ENCODE measurements around the gene COG7. TPM values are rescaled to one million over a fixed set of nuclear protein-coding genes. Genes with fewer than 3 reads are reported as not detected.

COG7 gene
- total and polyA plus RNA-seq, 7 donors = 6.7 to 14.7 (median 9.4) TPM

DNA sequence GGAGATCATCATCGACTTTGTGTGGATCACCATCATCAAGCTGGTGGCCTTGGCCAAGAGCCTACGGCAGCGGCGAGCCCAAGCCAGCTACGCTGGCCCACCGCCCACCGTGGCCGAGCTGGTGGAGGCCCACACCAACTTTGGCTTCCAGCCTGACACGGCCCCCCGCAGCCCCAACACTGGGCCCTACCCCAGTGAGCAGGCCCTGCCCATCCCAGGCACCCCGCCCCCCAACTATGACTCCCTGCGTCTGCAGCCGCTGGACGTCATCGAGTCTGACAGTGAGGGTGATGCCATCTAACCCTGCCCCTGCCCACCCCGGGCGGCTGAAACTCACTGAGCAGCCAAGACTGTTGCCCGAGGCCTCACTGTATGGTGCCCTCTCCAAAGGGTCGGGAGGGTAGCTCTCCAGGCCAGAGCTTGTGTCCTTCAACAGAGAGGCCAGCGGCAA lies 72.5 kb downstream of the COG7 start:
- TF ChIP-seq, protein P1, sequence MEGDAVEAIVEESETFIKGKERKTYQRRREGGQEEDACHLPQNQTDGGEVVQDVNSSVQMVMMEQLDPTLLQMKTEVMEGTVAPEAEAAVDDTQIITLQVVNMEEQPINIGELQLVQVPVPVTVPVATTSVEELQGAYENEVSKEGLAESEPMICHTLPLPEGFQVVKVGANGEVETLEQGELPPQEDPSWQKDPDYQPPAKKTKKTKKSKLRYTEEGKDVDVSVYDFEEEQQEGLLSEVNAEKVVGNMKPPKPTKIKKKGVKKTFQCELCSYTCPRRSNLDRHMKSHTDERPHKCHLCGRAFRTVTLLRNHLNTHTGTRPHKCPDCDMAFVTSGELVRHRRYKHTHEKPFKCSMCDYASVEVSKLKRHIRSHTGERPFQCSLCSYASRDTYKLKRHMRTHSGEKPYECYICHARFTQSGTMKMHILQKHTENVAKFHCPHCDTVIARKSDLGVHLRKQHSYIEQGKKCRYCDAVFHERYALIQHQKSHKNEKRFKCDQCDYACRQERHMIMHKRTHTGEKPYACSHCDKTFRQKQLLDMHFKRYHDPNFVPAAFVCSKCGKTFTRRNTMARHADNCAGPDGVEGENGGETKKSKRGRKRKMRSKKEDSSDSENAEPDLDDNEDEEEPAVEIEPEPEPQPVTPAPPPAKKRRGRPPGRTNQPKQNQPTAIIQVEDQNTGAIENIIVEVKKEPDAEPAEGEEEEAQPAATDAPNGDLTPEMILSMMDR (IDR thresholded peaks at IDR 0.05) = no peak
- DNase-seq (no peak), ATAC-seq (no peak)
- H3K9me3 ChIP-seq = no peaks in the 10 kb centered on the region
- no peak overlapping the region for H3K27ac ChIP-seq
- H3K27me3 ChIP-seq (ENCODE audit: insufficient read depth in 3 of 3, low read length in 2 of 3) = no peaks in the 10 kb centered on the region
- H3K4me1 ChIP-seq = no peaks in the 10 kb centered on the region
- intact Hi-C loops (cut with DNase I) = no loop called here
- 76 to 82% (median 76%) methylated on average over 14 to 20 of the region's 20 CpGs for WGBS, 3 donors
- no peak overlapping the region for H3K4me3 ChIP-seq
- H3K36me3 ChIP-seq (ENCODE audit: insufficient read depth in 1 of 2, low read depth in 1 of 2) = no peaks in the 10 kb centered on the region

DNA sequence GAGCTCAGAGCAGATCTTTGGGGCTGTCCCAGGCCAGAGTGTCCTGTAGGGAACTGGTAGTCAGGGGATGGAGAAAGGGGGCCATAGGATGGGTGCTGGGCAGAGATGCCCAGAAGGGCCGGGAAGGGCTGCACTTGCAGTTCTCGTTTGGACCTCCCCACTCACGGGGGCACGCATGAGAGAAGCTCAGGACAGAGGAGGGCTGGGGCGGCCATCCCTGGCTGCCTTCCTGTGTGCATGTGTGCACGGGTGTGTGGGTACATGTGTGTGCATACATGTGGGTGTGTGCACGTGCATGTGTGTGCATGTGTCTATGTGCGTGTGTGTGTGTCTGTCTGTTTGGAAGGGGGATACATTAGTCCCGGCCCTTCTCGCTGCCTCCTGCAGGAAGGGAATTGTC lies 73.3 kb downstream of the COG7 start:
- Histone ChIP-seq H3K4me1 (no peaks in the 10 kb centered on the region), H3K9me3 (no peaks in the 10 kb centered on the region), H3K27ac (no peak overlapping the region), H3K36me3 (ENCODE audit: insufficient read depth in 1 of 2, low read depth in 1 of 2) (no peaks in the 10 kb centered on the region), H3K4me3 (no peak overlapping the region), H3K27me3 (ENCODE audit: insufficient read depth in 3 of 3, low read length in 2 of 3) (no peaks in the 10 kb centered on the region)
- 76 to 81% (median 78%) methylated on average over 10 of the region's 10 CpGs for WGBS, 3 donors
- no peak for ATAC-seq
- TF ChIP-seq, protein P1 (IDR thresholded peaks at IDR 0.05) = no peak
- intact Hi-C loops (cut with DNase I) = no loop called here
- no peak for DNase-seq

DNA sequence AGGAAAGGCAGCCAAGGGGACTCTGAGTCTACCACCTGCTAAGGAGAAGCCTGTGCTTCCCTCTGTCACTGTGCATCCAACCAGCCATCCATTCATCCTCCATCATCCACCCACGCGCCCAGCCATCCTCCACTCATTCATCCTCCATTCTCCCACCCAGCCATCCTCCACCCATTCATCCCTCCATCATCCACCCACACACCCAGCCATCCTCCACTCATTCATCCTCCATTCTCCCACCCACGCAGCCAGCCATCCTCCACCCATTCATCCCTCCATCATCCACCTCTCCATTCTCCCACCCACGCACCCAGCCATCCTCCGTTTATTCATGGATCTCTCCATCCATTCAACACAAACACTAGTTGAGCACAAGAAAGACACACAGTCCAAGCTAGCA lies 74.1 kb downstream of the COG7 start:
- H3K4me1 ChIP-seq = no peaks in the 10 kb centered on the region
- no peaks in the 10 kb centered on the region for H3K36me3 ChIP-seq (ENCODE audit: insufficient read depth in 1 of 2, low read depth in 1 of 2)
- intact Hi-C loops (cut with DNase I) = no loop called here
- DNase-seq (no peak), ATAC-seq (no peak)
- H3K4me3 ChIP-seq = no peak overlapping the region
- TF ChIP-seq, protein P1 (IDR thresholded peaks at IDR 0.05) = no peak
- H3K27ac ChIP-seq = no peak overlapping the region
- whole genome bisulfite sequencing, 3 donors = 89 to 94% (median 89%) methylated on average over 5 of the region's 5 CpGs
- H3K9me3 ChIP-seq = no peaks in the 10 kb centered on the region
- no peaks in the 10 kb centered on the region for H3K27me3 ChIP-seq (ENCODE audit: insufficient read depth in 3 of 3, low read length in 2 of 3)

DNA sequence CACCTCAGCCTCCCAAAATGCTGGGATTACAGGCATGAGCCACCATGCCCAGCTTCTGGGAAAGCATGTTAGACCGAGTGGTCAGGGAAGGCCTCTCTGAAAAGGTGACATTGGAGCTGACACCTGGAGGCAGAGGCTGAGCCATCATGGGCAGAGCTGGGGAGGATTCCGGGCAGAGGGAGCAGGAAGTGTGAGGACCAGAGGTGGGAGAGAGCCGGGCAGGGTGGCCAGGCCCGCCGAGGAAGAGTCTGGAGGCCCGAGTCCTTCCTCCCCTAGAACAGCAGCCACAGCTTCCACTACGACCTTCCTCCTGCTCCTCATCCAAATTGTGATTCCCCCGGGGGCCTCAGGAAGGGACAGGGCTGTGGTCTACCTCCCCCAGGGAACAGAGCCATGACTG lies 74.7 kb downstream of the COG7 start:
- ATAC-seq (no peak), DNase-seq (no peak)
- H3K27me3 ChIP-seq (ENCODE audit: insufficient read depth in 3 of 3, low read length in 2 of 3) = no peaks in the 10 kb centered on the region
- TF ChIP-seq, protein P1 (IDR thresholded peaks at IDR 0.05) = no peak
- intact Hi-C loops (cut with DNase I) = no loop called here
- no peaks in the 10 kb centered on the region for H3K4me1 ChIP-seq
- WGBS, 3 donors = 74 to 83% (median 76%) methylated on average over 7 to 8 of the region's 8 CpGs
- no peaks in the 10 kb centered on the region for H3K9me3 ChIP-seq
- no peak overlapping the region for H3K27ac ChIP-seq
- no peak overlapping the region for H3K4me3 ChIP-seq
- no peaks in the 10 kb centered on the region for H3K36me3 ChIP-seq (ENCODE audit: insufficient read depth in 1 of 2, low read depth in 1 of 2)

Data from psoas muscle (tissue), 8 donors.